Activated CD8-positive, alpha-beta memory T cell treated with anti-CD3 and anti-CD28 coated beads, Interleukin-2, amount 10 ng/mL, durations not matched to agents 7 days and 5 days (primary cell): ENCODE results near the gene OR1K1. TPM values are rescaled to one million over a fixed set of nuclear protein-coding genes. Genes with fewer than 3 reads are reported as not detected.

ENCODE experiments used
- ATAC-seq: fragments of 150-1000 bp; cut with Tn5 transposase; one replicate; pipeline ENCODE4 v1.10.0; 2021; ENCODE audit warnings: moderate library complexity
- CTCF ChIA-PET: fragments of 350-600 bp; sonication (Branson Sonifier 250); formaldehyde crosslinking; loops from one replicate; lab custom pipeline; 2021; ENCODE audit warnings: antibody characterized with exemption; lab: Charles Lee
- DNase-seq: peaks from one replicate; pipeline ENCODE4 v3.0.0-alpha.2; 2020
- H3K27ac Mint-ChIP-seq: one replicate; pipeline ENCODE4 v1.8.0; 2021; ENCODE audit warnings: mild to moderate bottlenecking, mixed read lengths
- H3K27me3 Mint-ChIP-seq: one replicate; pipeline ENCODE4 v1.8.0; 2021; ENCODE audit warnings: mixed read lengths
- H3K36me3 Mint-ChIP-seq: one replicate; pipeline ENCODE4 v1.8.0; 2021; ENCODE audit warnings: mild to moderate bottlenecking, mixed read lengths
- H3K4me1 Mint-ChIP-seq: one replicate; pipeline ENCODE4 v1.8.0; 2021; ENCODE audit warnings: mixed read lengths
- H3K4me3 Mint-ChIP-seq: one replicate; pipeline ENCODE4 v1.8.0; 2021; ENCODE audit warnings: mild to moderate bottlenecking, moderate library complexity, mixed read lengths
- H3K9me3 Mint-ChIP-seq: one replicate; pipeline ENCODE4 v1.8.0; 2022; ENCODE audit warnings: low read depth, mixed read lengths
- total RNA-seq, 2 experiments: library from RNA; stranded (reverse); gene quantifications; one replicate each; pipeline ENCODE4 v1.2.3, GENCODE V29; 2021

The OR1K1 gene
- total RNA-seq, 2 experiments from 2014 or later: not detected

DNA sequence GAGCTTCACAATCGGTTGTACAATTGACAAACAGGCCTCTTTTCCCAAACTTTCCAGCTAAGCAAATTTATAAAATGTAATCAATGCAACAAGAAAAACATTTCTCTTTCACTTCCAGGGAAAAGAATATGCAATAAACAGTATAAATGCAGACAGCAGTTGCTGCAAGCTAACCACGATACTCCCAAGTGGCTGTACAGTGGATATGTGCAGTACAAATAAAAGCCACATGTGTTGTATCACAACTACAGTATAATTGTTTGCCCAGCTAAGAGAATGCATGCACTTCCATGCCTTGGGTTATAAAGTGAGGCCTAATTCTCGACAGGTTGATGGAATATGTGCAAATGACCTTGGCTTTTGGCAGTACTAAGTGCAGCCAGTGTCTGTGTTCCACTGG, 45.2 kb downstream of the OR1K1 start:
- no peak overlapping the region for H3K4me3 Mint-ChIP-seq
- no peaks in the 10 kb centered on the region for H3K27me3 Mint-ChIP-seq
- no peak overlapping the region for H3K27ac Mint-ChIP-seq
- CTCF ChIA-PET: interaction anchor here (0.8 to 2.3 kb wide), 2 partner anchors 9 to 10 kb away, joined by 3 to 11 read pairs; no protein-coding TSS in a partner anchor
- DNase-seq (no peak), ATAC-seq (no peak)
- H3K9me3 Mint-ChIP-seq: no peaks in the 10 kb centered on the region
- H3K36me3 Mint-ChIP-seq: peaks cover 42% of the 10 kb centered on the region
- H3K4me1 Mint-ChIP-seq: peaks cover 26% of the 10 kb centered on the region

DNA sequence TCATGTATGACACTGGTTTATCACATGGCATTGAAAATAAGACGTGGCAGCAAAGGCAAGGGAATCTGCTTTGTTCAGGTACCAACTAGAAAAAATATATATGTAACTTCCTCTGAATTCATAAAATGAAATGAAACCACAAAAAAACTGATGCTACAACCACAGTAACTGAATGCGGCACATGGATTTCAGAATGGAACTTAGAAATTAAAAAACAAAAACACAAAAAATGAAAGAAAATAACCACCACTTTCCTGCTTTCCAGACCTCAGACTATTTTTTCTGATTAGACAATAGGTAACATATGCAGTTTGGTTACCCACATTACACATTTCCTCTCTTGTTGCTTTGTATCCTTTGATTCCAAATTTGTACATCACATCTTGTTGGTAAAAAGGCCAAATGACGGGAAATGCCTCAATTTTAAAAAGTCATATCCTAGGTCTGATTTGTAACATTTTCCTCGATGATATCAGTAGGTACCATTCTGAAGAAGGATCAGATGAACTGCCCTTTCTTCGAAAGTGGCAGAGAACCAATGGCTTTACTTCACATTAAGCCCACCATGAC, 46.5 kb downstream of the OR1K1 start:
- peak overlapping the region; percentile 74 for H3K27ac Mint-ChIP-seq
- H3K27me3 Mint-ChIP-seq: no peaks in the 10 kb centered on the region
- no peaks in the 10 kb centered on the region for H3K9me3 Mint-ChIP-seq
- CTCF ChIA-PET: interaction anchor here (2.3 kb wide), 1 partner anchor 11 kb away, joined by 11 read pairs; no protein-coding TSS in a partner anchor
- ATAC-seq (peak; percentile 6), DNase-seq (no peak)
- peaks cover 26% of the 10 kb centered on the region for H3K4me1 Mint-ChIP-seq
- H3K36me3 Mint-ChIP-seq: peaks cover 53% of the 10 kb centered on the region
- no peak overlapping the region for H3K4me3 Mint-ChIP-seq

DNA sequence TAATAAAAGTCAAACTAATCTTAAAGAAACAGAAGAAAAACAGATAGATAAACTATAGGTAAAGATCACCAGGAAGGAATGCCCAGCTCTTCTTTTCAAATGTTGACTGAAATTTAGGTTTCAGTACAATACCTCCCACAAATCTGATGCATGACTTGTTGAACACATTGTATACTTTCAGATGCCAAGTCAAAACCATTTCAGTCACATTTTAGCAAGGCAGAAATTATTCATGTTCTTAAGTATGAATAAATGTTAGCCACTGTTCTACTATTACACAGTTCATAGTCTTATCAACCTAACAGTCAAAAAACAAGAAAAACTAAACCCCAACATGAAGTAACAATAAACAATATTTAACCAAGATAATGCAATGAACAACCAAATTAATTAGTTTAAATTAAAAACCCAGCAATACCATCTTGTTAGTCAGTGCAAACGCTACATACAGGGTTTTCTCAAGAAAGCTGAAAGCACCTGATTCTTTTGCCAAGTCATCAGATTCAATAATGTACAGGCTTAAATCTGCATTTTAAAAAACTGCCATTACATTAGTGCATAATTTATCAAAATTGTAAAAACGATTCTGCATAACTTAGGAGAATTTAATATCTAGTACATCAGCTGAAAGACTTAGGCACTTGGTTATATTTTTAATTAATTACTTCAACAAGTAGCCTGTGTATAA, 48.5 kb downstream of the OR1K1 start:
- peaks cover 26% of the 10 kb centered on the region for H3K4me1 Mint-ChIP-seq
- ATAC-seq (no peak), DNase-seq (no peak)
- CTCF ChIA-PET: no interaction called here
- no peak overlapping the region for H3K27ac Mint-ChIP-seq
- H3K4me3 Mint-ChIP-seq: no peak overlapping the region
- H3K27me3 Mint-ChIP-seq: no peaks in the 10 kb centered on the region
- no peaks in the 10 kb centered on the region for H3K9me3 Mint-ChIP-seq
- H3K36me3 Mint-ChIP-seq: peaks cover 55% of the 10 kb centered on the region

Other genes with a start within 250 kb of the OR1K1 start
- not detected for gene OR1N2, start 247.0 kb upstream of the OR1K1 start, total RNA-seq
- gene OR1L8, start 216.7 kb upstream of the OR1K1 start, total RNA-seq: not detected
- under 1 TPM in 1 of 2 experiments, not detected in 1; 0.40 TPM for gene OR1Q1, start 185.4 kb upstream of the OR1K1 start, total RNA-seq
- gene OR1B1, start 142.5 kb upstream of the OR1K1 start, total RNA-seq: under 1 TPM in 1 of 2 experiments, not detected in 1; 0.41 TPM
- gene OR1L1, start 138.4 kb upstream of the OR1K1 start, total RNA-seq: not detected
- not detected for gene OR1L3, start 125.0 kb upstream of the OR1K1 start, total RNA-seq
- not detected for gene OR1L4, start 76.1 kb upstream of the OR1K1 start, total RNA-seq
- gene OR1L6, start 57.8 kb upstream of the OR1K1 start, total RNA-seq: not detected
- gene OR5C1, start 11.2 kb upstream of the OR1K1 start, total RNA-seq: not detected
- gene PDCL, start 28.5 kb downstream of the OR1K1 start, total RNA-seq: 10 to 100 TPM; 22.0 to 29.0 TPM
- gene RC3H2, start 105.2 kb downstream of the OR1K1 start, total RNA-seq: 10 to 100 TPM; 49.7 to 53.7 TPM
- gene ZBTB6, start 113.2 kb downstream of the OR1K1 start, total RNA-seq: 10 to 100 TPM in 1 of 2 experiments, 1 to 10 TPM in 1; 9.4 to 11.7 TPM
- gene ZBTB26, start 131.4 kb downstream of the OR1K1 start, total RNA-seq: 1 to 10 TPM; 7.7 to 9.0 TPM
- 10 to 100 TPM; 24.2 to 27.0 TPM for gene RABGAP1, start 140.9 kb downstream of the OR1K1 start, total RNA-seq
- gene GPR21, start 233.5 kb downstream of the OR1K1 start, total RNA-seq: 1 to 10 TPM in 1 of 2 experiments, under 1 TPM in 1; 0.37 to 1.2 TPM